PC-3 (cell line): ENCODE data around the gene ASXL1. TPM values are rescaled to one million over a fixed set of nuclear protein-coding genes. Genes with fewer than 3 reads are reported as not detected.

Experiments
- ATAC-seq: fragments of 200-7000 bp; cut with Tn5 transposase; 2 replicates; pipeline ENCODE4 v1.9.1; 2020; ENCODE audit warnings: mild to moderate bottlenecking, moderate library complexity
- BruUV-seq: library from RNA; stranded (reverse); fragments of 400-500 nt; replicated peaks from 2 replicates; lab custom pipeline; 2021; lab: Mats Ljungman, UMichigan
- CTCF ChIA-PET: fragments of 300-600 bp; sonication (Branson Sonifier 250); formaldehyde crosslinking; loops from one replicate; lab custom pipeline; 2022; ENCODE audit warnings: antibody characterized with exemption; lab: Charles Lee
- POLR2A ChIA-PET: fragments of 300-600 bp; sonication (Branson Sonifier 250); formaldehyde crosslinking; loops from one replicate; lab custom pipeline; 2022; ENCODE audit warnings: antibody characterized with exemption; ENCODE audit not compliant: unreplicated experiment; lab: Charles Lee
- DNase-seq: peaks from one replicate; pipeline ENCODE4 v3.0.0-alpha.2; 2015
- H2AFZ ChIP-seq: fragments of 300-600 bp; sonication (generic); 2 replicates; pipeline ENCODE4 v1.6.0; 2016; ENCODE audit warnings: antibody characterized with exemption, low read length
- H3F3A ChIP-seq: fragments of 300-600 bp; sonication (generic); one replicate; pipeline ENCODE4 v1.6.0; 2017; ENCODE audit warnings: antibody characterized with exemption, low read length, control low read depth, mild to moderate bottlenecking; ENCODE audit not compliant: unreplicated experiment
- H3K27ac ChIP-seq: fragments of 300-600 bp; sonication (generic); 2 replicates; pipeline ENCODE4 v1.5.1; 2016; ENCODE audit warnings: mild to moderate bottlenecking, low read length
- H3K27me3 ChIP-seq: fragments of 300-600 bp; sonication (generic); 2 replicates; pipeline ENCODE4 v1.6.1; 2016; ENCODE audit warnings: low read length, mixed read lengths
- H3K36me3 ChIP-seq: fragments of 300-600 bp; sonication (generic); 2 replicates; pipeline ENCODE4 v1.6.1; 2016; ENCODE audit warnings: low read depth, mixed run types, low read length, mixed read lengths
- H3K4me1 ChIP-seq: fragments of 300-600 bp; sonication (generic); 2 replicates; pipeline ENCODE4 v1.5.1; 2016; ENCODE audit warnings: low read length; ENCODE audit not compliant: insufficient read depth
- H3K4me2 ChIP-seq: fragments of 300-600 bp; sonication (generic); 2 replicates; pipeline ENCODE4 v1.6.0; 2016; ENCODE audit warnings: low read length
- H3K4me3 ChIP-seq: fragments of 300-600 bp; sonication (generic); 2 replicates; pipeline ENCODE4 v1.5.1; 2016; ENCODE audit warnings: mild to moderate bottlenecking, low read length, mixed read lengths
- H3K79me2 ChIP-seq: fragments of 300-600 bp; sonication (generic); 2 replicates; pipeline ENCODE4 v1.6.1; 2017; ENCODE audit warnings: low read length, mixed read lengths
- H3K9ac ChIP-seq: fragments of 300-600 bp; sonication (generic); 2 replicates; pipeline ENCODE4 v1.6.0; 2016; ENCODE audit warnings: mild to moderate bottlenecking, low read length
- H3K9me2 ChIP-seq: fragments of 300-600 bp; sonication (generic); replicated peaks from 2 replicates; pipeline ENCODE4 v1.6.1; 2016; ENCODE audit warnings: mixed run types, low read length, mixed read lengths
- H3K9me3 ChIP-seq: fragments of 300-600 bp; sonication (generic); 2 replicates; pipeline ENCODE4 v1.6.1; 2016; ENCODE audit warnings: low read length, mixed read lengths
- H4K20me1 ChIP-seq: fragments of 300-600 bp; sonication (generic); 2 replicates; pipeline ENCODE4 v1.6.1; 2016; ENCODE audit warnings: low read length, mixed read lengths
- CTCF ChIP-seq: fragments of 300-600 bp; sonication (generic); conservative IDR thresholded peaks from 2 replicates; pipeline ENCODE4 v1.5.1; 2017; ENCODE audit warnings: antibody characterized with exemption, low read depth, mild to moderate bottlenecking, low read length
- EZH2 ChIP-seq: fragments of 300-600 bp; sonication (generic); IDR thresholded peaks from one replicate; pipeline ENCODE4 v1.6.1; 2017; ENCODE audit warnings: antibody characterized with exemption, mild to moderate bottlenecking, low read length; ENCODE audit not compliant: unreplicated experiment
- EZH2phosphoT487 ChIP-seq: fragments of 300-600 bp; sonication (generic); IDR thresholded peaks from 2 replicates; pipeline ENCODE4 v1.6.1; 2018; ENCODE audit warnings: mild to moderate bottlenecking, antibody characterized with exemption, low read length, borderline replicate concordance
- intact Hi-C: fragments of 100-400 bp; cut with micrococcal nuclease; formaldehyde crosslinking; loops from 2 replicates; pipeline ENCODE4 v1.9.0; 2023
- total RNA-seq: library from RNA; depleted of rRNA; stranded (reverse); fragments of >200 nt; gene quantifications from 2 replicates; pipeline ENCODE4 v1.2.3, GENCODE V29; 2014

ASXL1 gene
- total RNA-seq, 1 experiment from 2014 or later, result 42.8 TPM

DNA sequence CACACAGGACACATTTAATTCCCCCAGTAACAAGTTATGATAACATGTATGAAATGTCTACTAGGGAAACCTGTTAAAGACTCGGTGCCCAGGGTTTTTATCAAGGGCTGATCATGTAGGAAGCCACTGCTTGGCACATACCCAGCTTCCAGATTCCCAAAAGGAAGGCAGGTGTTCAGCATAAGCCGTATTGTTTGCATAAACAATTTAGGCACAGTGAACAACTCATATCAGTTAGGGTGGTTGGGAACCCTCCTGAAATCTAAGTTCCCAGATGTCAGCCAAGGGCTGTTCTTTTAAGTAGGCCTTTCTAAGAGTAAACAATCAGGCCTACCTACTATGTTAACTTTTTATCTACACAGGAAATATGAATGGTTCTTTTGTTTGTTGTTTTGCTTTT, 74.1 kb downstream of the ASXL1 start:
- intact Hi-C loops, result no loop called here
- no peak overlapping the region for H2AFZ ChIP-seq
- H3K9me3 ChIP-seq, result no peaks in the 10 kb centered on the region
- no peak overlapping the region for H3K4me3 ChIP-seq
- no peak for TF ChIP-seq EZH2phosphoT487
- no peak for TF ChIP-seq EZH2
- no peak for TF ChIP-seq CTCF
- no peak overlapping the region for H3K9ac ChIP-seq
- no peaks in the 10 kb centered on the region for H3F3A ChIP-seq
- no peaks in the 10 kb centered on the region for H3K9me2 ChIP-seq
- no peaks in the 10 kb centered on the region for H3K4me1 ChIP-seq
- BruUV-seq, result no TSS peak
- ChIA-PET POLR2A (no interaction called here), CTCF (no interaction called here)
- peaks cover 88% of the 10 kb centered on the region for H3K36me3 ChIP-seq
- no peaks in the 10 kb centered on the region for H3K27me3 ChIP-seq
- no peak overlapping the region for H3K4me2 ChIP-seq
- H4K20me1 ChIP-seq, result no peaks in the 10 kb centered on the region
- no peak overlapping the region for H3K27ac ChIP-seq
- ATAC-seq, result no peak
- no peaks in the 10 kb centered on the region for H3K79me2 ChIP-seq
- no peak for DNase-seq

GRCh38 chr20:32433311-32434021, 75.3 kb downstream of the ASXL1 start:
- no peaks in the 10 kb centered on the region for H3K27me3 ChIP-seq
- CTCF ChIA-PET, result interaction anchor here (0.6 kb wide), 1 partner anchor 248 kb away, joined by 6 read pairs; no protein-coding TSS in a partner anchor
- no peaks in the 10 kb centered on the region for H3K9me3 ChIP-seq
- TF ChIP-seq CTCF (no peak), EZH2phosphoT487 (no peak), EZH2 (no peak)
- intact Hi-C loops, result no loop called here
- no peak overlapping the region for H3K9ac ChIP-seq
- POLR2A ChIA-PET, result interaction anchor here (0.5 to 0.6 kb wide), 2 partner anchors 16 to 878 kb away, joined by 3 to 4 read pairs; no protein-coding TSS in a partner anchor
- no peak overlapping the region for H2AFZ ChIP-seq
- H3K4me1 ChIP-seq, result no peaks in the 10 kb centered on the region
- no peaks in the 10 kb centered on the region for H3F3A ChIP-seq
- no peak for DNase-seq
- no peak overlapping the region for H3K27ac ChIP-seq
- no peak overlapping the region for H3K4me3 ChIP-seq
- H3K4me2 ChIP-seq, result no peak overlapping the region
- peaks cover 90% of the 10 kb centered on the region for H3K36me3 ChIP-seq
- H3K9me2 ChIP-seq, result no peaks in the 10 kb centered on the region
- ATAC-seq, result no peak
- H4K20me1 ChIP-seq, result no peaks in the 10 kb centered on the region
- TSS peak; percentile 15 for BruUV-seq
- no peaks in the 10 kb centered on the region for H3K79me2 ChIP-seq

DNA sequence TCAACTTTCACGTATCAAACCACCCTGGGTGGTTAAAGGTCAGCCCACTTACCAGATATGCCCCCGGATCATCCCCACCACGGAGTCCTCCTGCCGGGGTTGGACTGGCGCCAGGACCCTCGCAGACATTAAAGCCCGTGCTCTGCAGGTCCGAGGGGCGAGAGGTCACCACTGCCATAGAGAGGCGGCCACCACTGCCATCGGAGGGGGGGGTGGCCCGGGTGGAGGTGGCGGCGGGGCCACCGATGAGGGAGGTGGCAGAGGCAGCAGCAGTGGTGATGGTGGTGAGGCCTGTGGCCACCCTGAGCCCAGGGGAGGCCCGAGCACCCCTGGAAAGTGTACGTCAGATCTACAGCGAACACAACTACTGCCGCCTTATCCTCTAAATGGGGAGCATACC, 76.3 kb downstream of the ASXL1 start:
- Histone ChIP-seq H3K9me3 (no peaks in the 10 kb centered on the region), H3K9ac (no peak overlapping the region), H3K36me3 (peaks cover 89% of the 10 kb centered on the region), H3K4me2 (no peak overlapping the region), H3K79me2 (no peaks in the 10 kb centered on the region), H3K4me3 (no peak overlapping the region), H3K4me1 (no peaks in the 10 kb centered on the region), H4K20me1 (no peaks in the 10 kb centered on the region), H3K27ac (no peak overlapping the region), H3K27me3 (no peaks in the 10 kb centered on the region), H3K9me2 (no peaks in the 10 kb centered on the region), H3F3A (no peaks in the 10 kb centered on the region), H2AFZ (no peak overlapping the region)
- intact Hi-C loops, result no loop called here
- DNase-seq (no peak), ATAC-seq (no peak)
- POLR2A ChIA-PET, result interaction anchor here (0.6 kb wide), 1 partner anchor 8 kb away, joined by 4 read pairs; no protein-coding TSS in a partner anchor
- no TSS peak for BruUV-seq
- CTCF ChIA-PET, result interaction anchor here (0.6 kb wide), 1 partner anchor 247 kb away, joined by 6 read pairs; no protein-coding TSS in a partner anchor
- TF ChIP-seq EZH2, result no peak
- no peak for TF ChIP-seq EZH2phosphoT487
- no peak for TF ChIP-seq CTCF
